ENCODE measurements around the gene SULT1A3.
"Not testable (repeated sequence)": the region's sequence is repeated elsewhere in the genome, so short reads cannot be mapped to it uniquely, and the experiment has no call there.

DNA sequence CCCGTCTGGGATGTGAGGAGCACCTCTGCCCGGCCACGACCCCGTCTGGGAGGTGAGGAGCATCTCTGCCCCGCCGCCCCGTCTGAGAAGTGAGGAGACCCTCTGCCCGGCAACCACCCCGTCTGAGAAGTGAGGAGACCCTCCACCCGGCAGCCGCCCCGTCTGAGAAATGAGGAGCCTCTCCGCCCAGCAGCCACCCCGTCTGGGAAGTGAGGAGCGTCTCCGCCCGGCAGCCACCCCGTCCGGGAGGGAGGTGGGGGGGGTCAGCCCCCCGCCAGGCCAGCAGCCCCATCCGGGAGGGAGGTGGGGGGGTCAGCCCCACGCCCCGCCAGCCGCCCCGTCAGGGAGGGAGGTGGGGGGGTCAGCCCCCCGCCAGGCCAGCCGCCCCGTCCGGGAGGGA is 30.3 kb upstream of the SULT1A3 start:
- not testable (repeated sequence) for TF ChIP-seq MXD4 (CRISPR knock-in tag; IDR thresholded peaks at IDR 0.05; ENCODE audit: borderline replicate concordance); CTCF (IDR thresholded peaks at IDR 0.05); MAX (CRISPR knock-in tag; IDR thresholded peaks at IDR 0.05); MYBL2 (CRISPR knock-in tag; IDR thresholded peaks at IDR 0.05); CBFB (CRISPR knock-in tag; IDR thresholded peaks at IDR 0.05; ENCODE audit: low read depth); FOXK1 (CRISPR knock-in tag; IDR thresholded peaks at IDR 0.05); GRHL2 (CRISPR knock-in tag; IDR thresholded peaks at IDR 0.05; ENCODE audit: insufficient replicate concordance, severe bottlenecking)
- TF ChIP-seq, protein P1, sequence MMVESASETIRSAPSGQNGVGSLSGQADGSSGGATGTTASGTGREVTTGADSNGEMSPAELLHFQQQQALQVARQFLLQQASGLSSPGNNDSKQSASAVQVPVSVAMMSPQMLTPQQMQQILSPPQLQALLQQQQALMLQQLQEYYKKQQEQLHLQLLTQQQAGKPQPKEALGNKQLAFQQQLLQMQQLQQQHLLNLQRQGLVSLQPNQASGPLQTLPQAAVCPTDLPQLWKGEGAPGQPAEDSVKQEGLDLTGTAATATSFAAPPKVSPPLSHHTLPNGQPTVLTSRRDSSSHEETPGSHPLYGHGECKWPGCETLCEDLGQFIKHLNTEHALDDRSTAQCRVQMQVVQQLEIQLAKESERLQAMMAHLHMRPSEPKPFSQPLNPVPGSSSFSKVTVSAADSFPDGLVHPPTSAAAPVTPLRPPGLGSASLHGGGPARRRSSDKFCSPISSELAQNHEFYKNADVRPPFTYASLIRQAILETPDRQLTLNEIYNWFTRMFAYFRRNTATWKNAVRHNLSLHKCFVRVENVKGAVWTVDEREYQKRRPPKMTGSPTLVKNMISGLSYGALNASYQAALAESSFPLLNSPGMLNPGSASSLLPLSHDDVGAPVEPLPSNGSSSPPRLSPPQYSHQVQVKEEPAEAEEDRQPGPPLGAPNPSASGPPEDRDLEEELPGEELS (CRISPR knock-in tag; IDR thresholded peaks at IDR 0.05) = not testable (repeated sequence)
- TF ChIP-seq, protein P2, sequence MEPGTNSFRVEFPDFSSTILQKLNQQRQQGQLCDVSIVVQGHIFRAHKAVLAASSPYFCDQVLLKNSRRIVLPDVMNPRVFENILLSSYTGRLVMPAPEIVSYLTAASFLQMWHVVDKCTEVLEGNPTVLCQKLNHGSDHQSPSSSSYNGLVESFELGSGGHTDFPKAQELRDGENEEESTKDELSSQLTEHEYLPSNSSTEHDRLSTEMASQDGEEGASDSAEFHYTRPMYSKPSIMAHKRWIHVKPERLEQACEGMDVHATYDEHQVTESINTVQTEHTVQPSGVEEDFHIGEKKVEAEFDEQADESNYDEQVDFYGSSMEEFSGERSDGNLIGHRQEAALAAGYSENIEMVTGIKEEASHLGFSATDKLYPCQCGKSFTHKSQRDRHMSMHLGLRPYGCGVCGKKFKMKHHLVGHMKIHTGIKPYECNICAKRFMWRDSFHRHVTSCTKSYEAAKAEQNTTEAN (CRISPR knock-in tag; IDR thresholded peaks at IDR 0.05) = not testable (repeated sequence)
